Lower lobe of right lung (tissue), 2 donors: ENCODE data around the gene ROGDI. TPM values are rescaled to one million over a fixed set of nuclear protein-coding genes. Genes with fewer than 3 reads are reported as not detected.

Experiments used
- ATAC-seq, 2 donors: fragments of 200-7000 bp; cut with Tn5 transposase; one replicate each; pipeline ENCODE4 v1.9.1; 2020 to 2022; ENCODE audit warnings: mild to moderate bottlenecking in 2 of 2, moderate library complexity in 2 of 2
- DNase-seq: peaks from one replicate; pipeline ENCODE4 v3.0.0-alpha.2; 2020
- H3K27ac ChIP-seq: fragments of 200-600 bp; one replicate; pipeline ENCODE4 v1.8.0; 2022
- H3K27me3 ChIP-seq: fragments of 200-600 bp; one replicate; pipeline ENCODE4 v1.8.0; 2022; ENCODE audit warnings: low read depth
- H3K36me3 ChIP-seq: fragments of 200-600 bp; one replicate; pipeline ENCODE4 v1.8.0; 2022; ENCODE audit warnings: mild to moderate bottlenecking
- H3K4me1 ChIP-seq: fragments of 200-600 bp; one replicate; pipeline ENCODE4 v1.8.0; 2022
- H3K4me3 ChIP-seq: fragments of 200-600 bp; one replicate; pipeline ENCODE4 v1.8.0; 2022; ENCODE audit warnings: mild to moderate bottlenecking
- H3K9me3 ChIP-seq: fragments of 200-600 bp; one replicate; pipeline ENCODE4 v1.8.0; 2022
- CTCF ChIP-seq: fragments of 200-600 bp; IDR thresholded peaks from one replicate; pipeline ENCODE4 v1.8.0; 2022; ENCODE audit warnings: antibody characterized with exemption, mild to moderate bottlenecking
- intact Hi-C: fragments of 100-400 bp; cut with DNase I; formaldehyde crosslinking; loops from one replicate; pipeline ENCODE4 v1.11.0; 2022
- long read RNA-seq: library from polyadenylated mRNA; unstranded; transcript quantifications from one replicate; pipeline ENCODE4 v2.0.0, GENCODE V29; 2021
- total RNA-seq: library from RNA; stranded (reverse); fragmentation: NEBNext Ultra II Directional; extraction: Animal tissue kit (Norgen Biotek cat#: 25700); gene quantifications from one replicate; pipeline ENCODE4 v1.2.1, GENCODE V29; 2021
- donor health status: DM: no; HTN: yes; CAD: no; lungs with severe emphysema.

The ROGDI gene
- total RNA-seq = 24.9 TPM
- long read RNA-seq, transcript ROGDI-201 (11 exons, 1,735 nt) = major isoform, 23 of 46 reads
- long read RNA-seq, partial matches to known transcripts = 9 of 46 reads
- long read RNA-seq, other reads (novel, unspliced or antisense) = 10 of 46 reads

- peak within 1 kb of the TSS; percentile 89 for H3K4me3 ChIP-seq
- peak; percentile 84 for ATAC-seq
- TF ChIP-seq CTCF = no peak
- H3K27ac ChIP-seq = peak within 1 kb of the TSS; percentile 85
- peak; percentile 96 for DNase-seq
- no peaks in the 10 kb centered on the region for H3K9me3 ChIP-seq
- intact Hi-C loops = no loop called here
- H3K4me1 ChIP-seq = peaks cover 31% of the 10 kb centered on the region
- H3K36me3 ChIP-seq = peaks cover 41% of the 10 kb centered on the region
- H3K27me3 ChIP-seq = no peaks in the 10 kb centered on the region
Measured at GRCh38 chr16:4801962-4802658, at the start of gene ROGDI. Gene ROGDI, minus strand, starts transcription at chr16:4802633. Its CDS starts 62 bp downstream, at chr16:4802571.

- Histone ChIP-seq H3K27ac (no peak overlapping the region), H3K9me3 (no peaks in the 10 kb centered on the region), H3K36me3 (peaks cover 25% of the 10 kb centered on the region), H3K4me3 (peak overlapping the region; percentile 92), H3K4me1 (peaks cover 61% of the 10 kb centered on the region), H3K27me3 (no peaks in the 10 kb centered on the region)
- intact Hi-C loops = no loop called here
- ATAC-seq (no peak), DNase-seq (no peak)
- no peak for TF ChIP-seq CTCF
Measured at GRCh38 chr16:4850211-4850610, 47.8 kb upstream of the ROGDI start.

GRCh38 chr16:4847774-4848587 is 45.5 kb upstream of the ROGDI start:
- Histone ChIP-seq H3K4me1 (peaks cover 64% of the 10 kb centered on the region), H3K27ac (peak overlapping the region; percentile 97), H3K9me3 (no peaks in the 10 kb centered on the region), H3K4me3 (peak overlapping the region; percentile 92), H3K36me3 (peaks cover 24% of the 10 kb centered on the region), H3K27me3 (no peaks in the 10 kb centered on the region)
- intact Hi-C loops = no loop called here
- DNase-seq (peak; percentile 67), ATAC-seq (peak; percentile 25 to 52)
- TF ChIP-seq CTCF = peak; percentile 8

GRCh38 chr16:4846901-4847773 is 44.7 kb upstream of the ROGDI start, which contains the start of the genes GLYR1 and UBN1:
Gene GLYR1, minus strand, starts transcription at chr16:4847288. Its CDS starts 23 bp downstream, at chr16:4847265.
Gene UBN1, plus strand, starts transcription at chr16:4847481. Its CDS starts 5,437 bp downstream, at chr16:4852918.
- Histone ChIP-seq H3K36me3 (peaks cover 30% of the 10 kb centered on the region), H3K9me3 (no peaks in the 10 kb centered on the region), H3K27me3 (no peaks in the 10 kb centered on the region), H3K27ac (peak within 1 kb of the TSS; percentile 97), H3K4me3 (peak within 1 kb of the TSS; percentile 92), H3K4me1 (peaks cover 56% of the 10 kb centered on the region)
- intact Hi-C loops = no loop called here
- peak; percentile 100 for DNase-seq
- peak; percentile 97 to 98 for ATAC-seq
- no peak for TF ChIP-seq CTCF

- Histone ChIP-seq H3K4me1 (peaks cover 49% of the 10 kb centered on the region), H3K4me3 (peak overlapping the region; percentile 92), H3K9me3 (no peaks in the 10 kb centered on the region), H3K36me3 (peaks cover 37% of the 10 kb centered on the region), H3K27ac (peak overlapping the region; percentile 97), H3K27me3 (no peaks in the 10 kb centered on the region)
- peak; percentile 50 to 64 for ATAC-seq
- DNase-seq = peak; percentile 73
- TF ChIP-seq CTCF = no peak
- intact Hi-C loops = no loop called here
Measured at GRCh38 chr16:4846503-4846900, 44.1 kb upstream of the ROGDI start.
